ENCODE measurements around the gene MEMO1.
"Not testable (repeated sequence)": the region's sequence is repeated elsewhere in the genome, so short reads cannot be mapped to it uniquely, and the experiment has no call there.

MEMO1 gene

DNA sequence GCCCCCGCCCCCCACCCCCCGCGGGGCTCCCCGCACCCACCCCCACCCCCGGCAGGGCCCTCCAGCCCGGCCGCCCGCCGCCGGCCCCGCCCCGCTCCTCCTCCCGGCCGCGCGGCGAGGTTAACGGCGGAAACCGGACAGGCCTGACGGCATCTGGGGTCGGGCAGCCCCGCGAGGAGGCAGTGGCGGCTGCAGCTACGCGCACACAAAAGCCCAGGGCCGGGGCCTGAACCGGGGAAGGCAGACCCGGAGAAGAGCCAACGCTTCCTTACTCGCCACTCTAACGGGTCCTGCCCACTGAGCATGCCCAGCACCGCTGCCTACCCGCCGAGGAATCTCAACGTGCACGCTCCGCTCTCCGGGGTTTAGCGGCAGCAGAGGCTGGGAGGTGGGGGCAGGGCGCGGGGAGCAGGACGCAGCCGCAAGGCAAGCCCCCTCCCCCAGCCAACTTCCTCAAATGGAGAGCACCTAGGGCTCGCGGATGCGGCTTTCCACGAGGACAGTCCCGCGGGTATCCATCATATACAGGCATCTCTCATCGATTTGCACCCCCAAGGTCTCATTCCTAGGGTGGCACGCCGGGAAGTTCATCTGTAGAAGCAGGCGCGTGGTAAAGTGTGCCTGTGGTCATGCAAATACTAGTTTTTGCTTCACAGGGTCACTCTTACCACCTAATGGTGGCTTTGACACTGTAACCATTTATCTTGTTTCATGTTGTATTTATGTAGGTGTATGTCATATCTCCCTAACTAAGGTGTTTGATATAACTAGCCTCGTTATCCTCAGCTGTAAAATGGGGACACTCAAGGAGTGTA lies at the start of gene MEMO1:
Gene MEMO1, minus strand, starts transcription at position 339 of the 815 bp plus-strand sequence. CDS start 761 bp downstream, outside the sequence.
- peak; percentile 72 for DNase-seq (ENCODE audit: low read depth)

DNA sequence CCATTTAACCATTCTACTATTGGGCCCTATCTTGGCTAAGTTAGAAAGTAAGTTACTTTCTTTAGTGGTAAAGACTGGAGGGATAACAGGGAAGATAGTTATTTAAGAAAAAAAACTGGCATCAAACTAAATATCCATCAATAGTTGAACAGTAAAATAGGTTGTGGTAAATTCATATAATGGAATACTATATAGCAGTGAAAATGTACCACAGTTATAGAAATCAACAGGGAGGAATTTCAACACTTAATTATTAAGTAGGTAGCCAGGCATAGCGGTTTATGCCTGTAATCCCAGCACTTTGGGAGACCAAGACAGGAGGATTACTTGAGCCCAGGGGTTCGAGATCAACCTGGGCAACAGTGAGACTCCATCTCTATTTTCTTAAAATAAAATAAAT lies 49.5 kb upstream of the MEMO1 start:
- no peak for DNase-seq (ENCODE audit: low read depth)

- DNase-seq (ENCODE audit: low read depth): no peak
Observed at GRCh38 chr2:32058130-32058529, 47.3 kb upstream of the MEMO1 start.

DNA sequence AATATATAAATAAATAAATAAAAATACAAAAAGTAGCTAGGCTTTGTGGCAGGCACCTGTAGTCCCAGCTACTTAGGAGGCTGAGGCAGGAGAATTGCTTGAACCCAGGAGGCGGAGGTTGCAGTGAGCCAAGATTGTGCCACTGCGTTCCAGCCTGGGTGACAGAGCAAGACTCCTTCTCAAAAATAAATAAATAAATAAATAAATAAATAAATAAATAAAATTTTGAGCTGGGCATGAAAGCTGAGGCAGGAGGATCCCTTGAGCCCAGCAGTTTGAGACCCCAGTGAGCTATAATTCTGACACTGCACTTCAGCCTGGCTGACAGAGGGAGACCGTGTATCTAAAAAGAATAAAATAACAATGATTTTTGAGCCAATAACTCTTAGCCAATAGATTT lies 43.8 kb upstream of the MEMO1 start:
- not testable (repeated sequence) for DNase-seq (ENCODE audit: low read depth)

- no peak for DNase-seq (ENCODE audit: low read depth)
Observed at GRCh38 chr2:32051836-32052439, 41.1 kb upstream of the MEMO1 start.

- no peak for DNase-seq (ENCODE audit: low read depth)
Observed at GRCh38 chr2:32043561-32043960, 32.8 kb upstream of the MEMO1 start.

- peak; percentile 71 for DNase-seq (ENCODE audit: low read depth)
Observed at GRCh38 chr2:32039447-32040219, 28.8 kb upstream of the MEMO1 start, which contains the start of gene DPY30. Gene DPY30 (minus strand): TSS chr2:32039805. CDS start chr2:32039456, 349 bp downstream.

- DNase-seq (ENCODE audit: low read depth): not testable (repeated sequence)
Observed at GRCh38 chr2:32034198-32034887, 23.5 kb upstream of the MEMO1 start.

GRCh38 chr2:32018789-32019482 lies 8.1 kb upstream of the MEMO1 start:
- DNase-seq (ENCODE audit: low read depth): not testable (repeated sequence)

GRCh38 chr2:32012872-32013271 lies 2.1 kb upstream of the MEMO1 start:
- no peak for DNase-seq (ENCODE audit: low read depth)

DNA sequence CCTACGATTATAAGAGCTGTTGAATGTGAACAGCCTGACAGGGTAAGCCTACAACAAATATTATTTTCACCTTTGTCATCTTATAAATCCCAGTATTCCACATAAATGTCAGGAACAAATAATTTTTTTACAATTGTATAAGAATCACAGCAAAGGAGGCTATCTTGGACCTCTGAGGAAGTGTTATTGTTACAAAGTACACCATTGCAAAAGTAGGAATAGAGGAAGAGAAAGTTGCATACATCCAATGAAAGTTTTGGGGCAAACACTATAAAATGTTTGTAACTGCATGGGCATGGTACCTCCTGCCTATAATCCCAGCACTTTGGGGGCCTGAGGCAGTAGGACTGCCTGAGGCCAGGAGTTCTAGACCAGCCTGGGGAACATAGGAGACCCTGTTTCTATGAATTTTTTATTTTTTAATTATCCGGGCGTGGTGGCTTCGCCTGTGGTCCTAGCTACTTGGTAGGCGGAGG lies 715 bp upstream of the MEMO1 start:
- DNase-seq (ENCODE audit: low read depth): no peak

GRCh38 chr2:32010280-32010669 lies 533 bp downstream of the MEMO1 start:
- DNase-seq (ENCODE audit: low read depth): not testable (repeated sequence)

GRCh38 chr2:32009516-32010256 lies 1.1 kb downstream of the MEMO1 start:
- DNase-seq (ENCODE audit: low read depth): no peak

DNA sequence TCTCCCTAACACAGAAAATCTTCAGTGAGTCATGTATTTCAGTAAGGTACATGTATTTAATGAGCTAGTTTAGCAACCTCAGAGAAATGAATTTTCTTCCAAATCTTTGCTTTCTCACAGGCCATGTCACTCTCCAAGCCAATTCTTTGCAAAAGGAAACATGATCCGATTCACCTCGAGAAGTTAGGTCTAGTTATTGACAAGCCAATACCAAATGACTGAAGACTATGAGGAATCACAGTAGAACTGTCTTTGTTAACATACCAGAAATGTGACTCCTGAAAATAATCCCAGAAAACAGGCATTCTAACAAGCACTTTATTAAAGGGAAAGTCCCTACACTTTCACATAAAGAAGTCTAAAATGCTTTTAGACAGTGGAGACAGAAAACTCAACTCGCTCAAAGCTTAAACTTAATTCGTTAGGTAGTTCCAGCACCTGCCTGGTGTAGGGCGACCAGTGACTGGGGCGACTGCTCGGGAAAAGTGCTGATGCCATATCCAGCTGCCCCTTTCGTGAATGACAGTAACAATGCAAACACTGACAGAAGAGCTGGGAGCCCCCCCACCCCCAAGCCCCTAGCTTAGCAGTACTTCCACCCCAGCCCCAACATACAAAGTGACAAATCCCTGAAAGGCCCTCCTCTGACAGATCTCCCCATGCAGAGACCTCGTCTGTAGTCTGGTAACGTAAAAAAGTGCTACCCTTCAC lies 1.8 kb downstream of the MEMO1 start:
- no peak for DNase-seq (ENCODE audit: low read depth)

DNA sequence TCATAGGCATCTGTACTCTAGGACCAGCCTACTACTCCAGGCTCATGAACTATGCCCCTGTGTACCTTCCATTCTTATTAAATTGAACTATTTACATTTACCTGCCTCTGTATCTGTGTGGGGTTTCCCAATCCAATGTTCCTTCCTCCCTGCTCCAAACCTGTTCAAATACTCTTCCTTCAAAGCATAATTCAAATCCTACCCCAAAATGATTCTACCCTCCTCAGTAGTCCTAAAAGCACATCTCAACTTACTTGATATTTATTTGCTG lies 3.8 kb downstream of the MEMO1 start:
- no peak for DNase-seq (ENCODE audit: low read depth)

DNA sequence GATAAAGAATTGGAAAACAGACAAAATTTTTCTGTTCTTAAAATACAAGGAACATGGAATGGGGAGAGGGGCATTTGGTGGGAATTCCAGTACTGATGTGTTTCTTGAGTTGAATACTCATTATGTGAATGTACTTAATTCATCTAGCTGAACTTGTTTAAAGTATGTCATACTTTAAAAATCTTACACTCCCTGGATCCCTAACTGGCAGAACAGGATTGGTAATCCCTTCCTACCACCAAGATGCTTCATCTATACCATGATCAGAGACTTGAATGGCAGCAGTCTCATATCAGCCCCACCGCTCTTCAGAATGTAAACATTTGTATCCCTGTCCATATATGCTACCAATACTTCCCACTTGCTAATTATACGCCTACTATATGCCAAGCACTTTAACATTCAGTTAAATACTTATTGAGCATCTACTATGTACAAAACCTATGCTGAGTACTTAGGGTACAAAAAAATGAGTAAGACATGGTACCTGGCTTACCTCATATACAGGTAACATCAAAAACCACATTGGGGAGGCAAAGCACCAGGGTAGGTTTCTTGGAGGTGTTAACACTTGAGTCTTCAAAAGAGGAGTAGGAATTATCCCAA lies 5.3 kb downstream of the MEMO1 start:
- DNase-seq (ENCODE audit: low read depth): no peak

DNA sequence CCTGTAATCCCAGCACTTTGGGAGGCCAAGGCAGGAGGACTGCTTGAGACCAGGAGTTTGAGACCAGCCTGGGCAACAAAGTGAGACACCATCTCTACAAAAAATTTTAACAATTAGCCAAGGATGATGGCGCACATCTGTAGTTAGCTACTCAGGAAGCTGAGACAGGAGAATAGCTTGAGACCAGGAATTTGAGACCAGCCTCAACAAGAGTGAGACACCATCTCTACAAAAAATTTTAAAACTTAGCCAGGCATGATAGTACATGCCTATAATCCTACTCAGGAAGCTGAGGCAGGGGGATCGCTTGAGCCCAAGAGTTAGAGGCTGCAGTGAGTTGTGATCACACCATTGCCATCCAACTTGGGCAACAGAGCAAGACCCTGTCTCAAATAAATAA lies 7.0 kb downstream of the MEMO1 start:
- DNase-seq (ENCODE audit: low read depth): no peak

- no peak for DNase-seq (ENCODE audit: low read depth)
Observed at GRCh38 chr2:32002406-32002805, 8.4 kb downstream of the MEMO1 start.

DNA sequence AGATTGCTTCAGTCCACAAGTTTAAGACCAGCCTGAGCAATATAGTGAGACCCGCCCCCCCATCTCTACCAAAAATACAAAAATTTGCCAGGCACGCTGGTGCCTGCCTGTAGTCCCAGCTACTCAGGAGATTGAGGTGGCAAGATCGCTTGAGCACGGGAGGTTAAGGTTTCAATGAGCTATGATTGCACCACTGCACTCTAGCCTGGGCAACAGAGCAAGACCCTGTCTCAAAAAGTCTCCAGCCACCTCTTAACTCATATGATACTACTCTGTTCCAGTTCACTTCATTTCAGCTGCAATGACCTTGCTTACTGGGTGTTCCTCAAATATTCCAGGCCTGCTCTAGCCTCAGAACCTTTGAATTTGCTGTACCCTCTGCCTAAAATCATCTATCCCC lies 11.4 kb downstream of the MEMO1 start:
- DNase-seq (ENCODE audit: low read depth): no peak

Measured in non-pigmented ciliary epithelial cell (primary cell).